ENCODE data around the gene WDR72.

Gene WDR72

GRCh38 chr15:53482055-53482454 is 277.4 kb downstream of the WDR72 start:
- TF ChIP-seq, protein P1, sequence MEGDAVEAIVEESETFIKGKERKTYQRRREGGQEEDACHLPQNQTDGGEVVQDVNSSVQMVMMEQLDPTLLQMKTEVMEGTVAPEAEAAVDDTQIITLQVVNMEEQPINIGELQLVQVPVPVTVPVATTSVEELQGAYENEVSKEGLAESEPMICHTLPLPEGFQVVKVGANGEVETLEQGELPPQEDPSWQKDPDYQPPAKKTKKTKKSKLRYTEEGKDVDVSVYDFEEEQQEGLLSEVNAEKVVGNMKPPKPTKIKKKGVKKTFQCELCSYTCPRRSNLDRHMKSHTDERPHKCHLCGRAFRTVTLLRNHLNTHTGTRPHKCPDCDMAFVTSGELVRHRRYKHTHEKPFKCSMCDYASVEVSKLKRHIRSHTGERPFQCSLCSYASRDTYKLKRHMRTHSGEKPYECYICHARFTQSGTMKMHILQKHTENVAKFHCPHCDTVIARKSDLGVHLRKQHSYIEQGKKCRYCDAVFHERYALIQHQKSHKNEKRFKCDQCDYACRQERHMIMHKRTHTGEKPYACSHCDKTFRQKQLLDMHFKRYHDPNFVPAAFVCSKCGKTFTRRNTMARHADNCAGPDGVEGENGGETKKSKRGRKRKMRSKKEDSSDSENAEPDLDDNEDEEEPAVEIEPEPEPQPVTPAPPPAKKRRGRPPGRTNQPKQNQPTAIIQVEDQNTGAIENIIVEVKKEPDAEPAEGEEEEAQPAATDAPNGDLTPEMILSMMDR (conservative IDR thresholded peaks at IDR 0.05; ENCODE audit: low read depth, low read length) = no peak
- DNase-seq (ENCODE audit: low read depth) = no peak
- no peak overlapping the region for H3K4me3 ChIP-seq (ENCODE audit: low read length)

- no peak overlapping the region for H3K4me3 ChIP-seq (ENCODE audit: low read length)
- TF ChIP-seq, protein P1 (conservative IDR thresholded peaks at IDR 0.05; ENCODE audit: low read depth, low read length) = no peak
- no peak for DNase-seq (ENCODE audit: low read depth)
Measured at GRCh38 chr15:53477981-53478766, 281.3 kb downstream of the WDR72 start.

DNA sequence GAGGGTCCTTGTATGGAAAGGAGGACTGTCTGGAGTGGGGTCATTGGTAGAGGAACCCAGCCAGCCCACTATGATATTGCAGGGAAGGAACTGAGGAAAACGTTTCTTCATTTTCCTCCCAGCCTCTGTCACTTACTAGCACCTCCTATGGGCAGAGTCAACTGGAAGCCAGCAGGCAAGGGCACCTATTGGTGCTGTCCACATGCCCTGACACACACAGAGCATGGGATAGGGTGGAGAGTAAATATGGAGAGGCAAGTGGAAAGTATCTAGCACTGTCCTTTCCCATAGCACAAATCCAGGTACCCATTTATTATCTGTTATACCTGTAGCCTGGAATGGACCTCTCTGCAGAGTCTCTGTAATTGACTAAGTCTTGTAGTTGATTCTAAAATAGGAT is 285.6 kb downstream of the WDR72 start:
- DNase-seq (ENCODE audit: low read depth) = no peak
- no peak overlapping the region for H3K4me3 ChIP-seq (ENCODE audit: low read length)
- TF ChIP-seq, protein P1 (conservative IDR thresholded peaks at IDR 0.05; ENCODE audit: low read depth, low read length) = no peak

- TF ChIP-seq, protein P1 (conservative IDR thresholded peaks at IDR 0.05; ENCODE audit: low read depth, low read length) = no peak
- no peak overlapping the region for H3K4me3 ChIP-seq (ENCODE audit: low read length)
- no peak for DNase-seq (ENCODE audit: low read depth)
Measured at GRCh38 chr15:53473435-53473834, 286.0 kb downstream of the WDR72 start.

- DNase-seq (ENCODE audit: low read depth) = no peak
- H3K4me3 ChIP-seq (ENCODE audit: low read length) = no peak overlapping the region
- TF ChIP-seq, protein P1 (conservative IDR thresholded peaks at IDR 0.05; ENCODE audit: low read depth, low read length) = no peak
Measured at GRCh38 chr15:53472883-53473282, 286.6 kb downstream of the WDR72 start.

- TF ChIP-seq, protein P1 (conservative IDR thresholded peaks at IDR 0.05; ENCODE audit: low read depth, low read length) = no peak
- no peak for DNase-seq (ENCODE audit: low read depth)
- H3K4me3 ChIP-seq (ENCODE audit: low read length) = no peak overlapping the region
Measured at GRCh38 chr15:53472210-53472609, 287.3 kb downstream of the WDR72 start.

DNA sequence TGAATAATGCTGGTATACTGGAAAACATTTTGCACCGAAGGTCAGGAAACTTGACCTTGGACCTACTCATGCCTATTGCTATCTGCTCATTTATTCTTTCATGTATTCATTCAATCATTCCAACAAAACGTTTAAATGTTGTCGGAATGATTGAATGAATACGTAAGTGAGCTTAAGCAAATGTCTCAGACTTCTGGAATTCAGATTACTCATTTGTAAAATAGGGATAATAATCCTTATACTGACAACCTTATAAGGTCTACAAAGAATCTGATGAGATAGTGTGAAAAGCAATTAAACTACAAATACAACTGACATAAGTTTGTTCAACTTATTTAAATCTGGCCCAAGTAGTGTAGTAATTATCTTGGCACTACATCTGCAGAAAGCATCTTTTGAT is 288.7 kb downstream of the WDR72 start:
- TF ChIP-seq, protein P1 (conservative IDR thresholded peaks at IDR 0.05; ENCODE audit: low read depth, low read length) = no peak
- H3K4me3 ChIP-seq (ENCODE audit: low read length) = no peak overlapping the region
- DNase-seq (ENCODE audit: low read depth) = peak; percentile 22

Data from retinal pigment epithelial cell (primary cell).